ENCODE results near the gene KCTD14. TPM values are rescaled to one million over a fixed set of nuclear protein-coding genes. Genes with fewer than 3 reads are reported as not detected.

The KCTD14 gene
- total and polyA plus RNA-seq, 9 of the 15 experiments (the other 6 are each of a cell fraction or from before 2014, with no cell fraction given) = 0.04 to 0.30 (median 0.11) TPM; not detected in 2

DNA sequence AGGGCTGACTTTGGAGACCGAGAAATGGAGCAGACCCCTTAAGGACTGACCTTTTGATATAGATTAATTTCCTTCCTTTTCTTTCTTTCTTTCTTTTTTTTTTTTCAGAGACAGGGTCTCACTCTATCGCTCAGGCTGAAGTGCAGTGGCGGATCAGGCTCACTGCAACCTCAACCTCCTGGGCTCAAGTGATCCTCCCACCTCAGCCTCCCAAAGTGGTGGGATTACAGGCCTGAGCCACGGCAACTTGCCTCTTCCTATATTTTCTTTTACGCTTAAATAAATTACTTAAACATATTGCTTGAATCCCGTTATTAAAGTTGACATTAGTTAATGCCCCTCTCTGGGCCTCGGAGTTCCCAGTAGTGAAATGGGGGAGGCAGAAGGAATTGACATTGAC is 350 bp upstream of the KCTD14 start:
- FAIRE-seq (no peak), DNase-seq (ENCODE audit: extremely low read depth in 1 of 4, low spot score in 3 of 4) (no peak), ATAC-seq (no peak)
- Histone ChIP-seq H4K20me1 (replicated peaks; ENCODE audit: control insufficient read depth, insufficient read depth, low read length) (no peaks in the 10 kb centered on the region), H3K9me3 (replicated peaks; ENCODE audit: control insufficient read depth, insufficient read depth, low read depth, low read length) (no peaks in the 10 kb centered on the region; the same call in 1 of the 2 replicates), H3K4me2 (ENCODE audit: insufficient read depth, low read length) (no peak overlapping the region), H3K9me1 (ENCODE audit: control insufficient read depth, insufficient read depth, low read length) (no peaks in the 10 kb centered on the region), H3K4me1 (replicated peaks in 1 of 2; ENCODE audit: control insufficient read depth in 2 of 2, insufficient read depth in 2 of 2, low read length in 2 of 2) (peaks cover 2 to 5% of the 10 kb centered on the region in 2 experiments; a peak in 2 of 5 replicates), H3K36me3 (ENCODE audit: control insufficient read depth, insufficient read depth, low read length) (no peaks in the 10 kb centered on the region), H3K9ac (ENCODE audit: insufficient read depth in 1 of 2, low read depth in 2 of 2, low read length in 2 of 2) (0 out of 4 replicates have a peak overlapping the region, but pooled peaks of 1 of the 2 experiments have one; percentile 55), H3K4me3 (no peak overlapping the region), H3K79me2 (ENCODE audit: control insufficient read depth, insufficient read depth, low read length) (no peaks in the 10 kb centered on the region), H3K27ac (ENCODE audit: extremely low read depth, low read depth, low read length) (no peak overlapping the region), H3K27me3 (ENCODE audit: control insufficient read depth in 2 of 2, insufficient read depth in 2 of 2, low read length in 2 of 2) (no peaks in the 10 kb centered on the region), H2AFZ (ENCODE audit: low read depth, low read length) (no peak overlapping the region)
- TF ChIP-seq PHB2 (IDR thresholded peaks at IDR 0.05; ENCODE audit: low read depth) = no peak
- no peak for TF ChIP-seq ARNT (IDR thresholded peaks at IDR 0.05)
- TF ChIP-seq DIDO1 (tag; IDR thresholded peaks at IDR 0.05; ENCODE audit: low read depth) = no peak
- TF ChIP-seq, protein P1, sequence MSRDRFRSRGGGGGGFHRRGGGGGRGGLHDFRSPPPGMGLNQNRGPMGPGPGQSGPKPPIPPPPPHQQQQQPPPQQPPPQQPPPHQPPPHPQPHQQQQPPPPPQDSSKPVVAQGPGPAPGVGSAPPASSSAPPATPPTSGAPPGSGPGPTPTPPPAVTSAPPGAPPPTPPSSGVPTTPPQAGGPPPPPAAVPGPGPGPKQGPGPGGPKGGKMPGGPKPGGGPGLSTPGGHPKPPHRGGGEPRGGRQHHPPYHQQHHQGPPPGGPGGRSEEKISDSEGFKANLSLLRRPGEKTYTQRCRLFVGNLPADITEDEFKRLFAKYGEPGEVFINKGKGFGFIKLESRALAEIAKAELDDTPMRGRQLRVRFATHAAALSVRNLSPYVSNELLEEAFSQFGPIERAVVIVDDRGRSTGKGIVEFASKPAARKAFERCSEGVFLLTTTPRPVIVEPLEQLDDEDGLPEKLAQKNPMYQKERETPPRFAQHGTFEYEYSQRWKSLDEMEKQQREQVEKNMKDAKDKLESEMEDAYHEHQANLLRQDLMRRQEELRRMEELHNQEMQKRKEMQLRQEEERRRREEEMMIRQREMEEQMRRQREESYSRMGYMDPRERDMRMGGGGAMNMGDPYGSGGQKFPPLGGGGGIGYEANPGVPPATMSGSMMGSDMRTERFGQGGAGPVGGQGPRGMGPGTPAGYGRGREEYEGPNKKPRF (IDR thresholded peaks at IDR 0.05; ENCODE audit: low read depth, low read length) = no peak
- TF ChIP-seq, protein P2, sequence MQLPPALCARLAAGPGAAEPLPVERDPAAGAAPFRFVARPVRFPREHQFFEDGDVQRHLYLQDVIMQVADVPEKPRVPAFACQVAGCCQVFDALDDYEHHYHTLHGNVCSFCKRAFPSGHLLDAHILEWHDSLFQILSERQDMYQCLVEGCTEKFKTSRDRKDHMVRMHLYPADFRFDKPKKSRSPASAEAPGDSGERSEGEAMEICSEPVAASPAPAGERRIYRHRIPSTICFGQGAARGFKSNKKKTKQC (CRISPR knock-in tag; IDR thresholded peaks at IDR 0.05) = no peak
- no peak for TF ChIP-seq ZNF717 (CRISPR knock-in tag; IDR thresholded peaks at IDR 0.05)
- TF ChIP-seq JUNB (CRISPR knock-in tag; conservative IDR thresholded peaks at IDR 0.05) = no peak
- no peak for TF ChIP-seq PURB (CRISPR knock-in tag; IDR thresholded peaks at IDR 0.05; ENCODE audit: low read depth)
- no peak for TF ChIP-seq TAF15 (IDR thresholded peaks at IDR 0.05; ENCODE audit: low read depth, low read length)
- TF ChIP-seq MEF2A (IDR thresholded peaks at IDR 0.05; ENCODE audit: control insufficient read depth, low read depth, low read length) = no peak
- TF ChIP-seq CSDE1 (IDR thresholded peaks at IDR 0.05) = no peak
- no peak for TF ChIP-seq TAL1 (IDR thresholded peaks at IDR 0.05)
- no peak for TF ChIP-seq MEF2D (tag; conservative IDR thresholded peaks at IDR 0.05; ENCODE audit: low read depth)
- TF ChIP-seq, protein P3, sequence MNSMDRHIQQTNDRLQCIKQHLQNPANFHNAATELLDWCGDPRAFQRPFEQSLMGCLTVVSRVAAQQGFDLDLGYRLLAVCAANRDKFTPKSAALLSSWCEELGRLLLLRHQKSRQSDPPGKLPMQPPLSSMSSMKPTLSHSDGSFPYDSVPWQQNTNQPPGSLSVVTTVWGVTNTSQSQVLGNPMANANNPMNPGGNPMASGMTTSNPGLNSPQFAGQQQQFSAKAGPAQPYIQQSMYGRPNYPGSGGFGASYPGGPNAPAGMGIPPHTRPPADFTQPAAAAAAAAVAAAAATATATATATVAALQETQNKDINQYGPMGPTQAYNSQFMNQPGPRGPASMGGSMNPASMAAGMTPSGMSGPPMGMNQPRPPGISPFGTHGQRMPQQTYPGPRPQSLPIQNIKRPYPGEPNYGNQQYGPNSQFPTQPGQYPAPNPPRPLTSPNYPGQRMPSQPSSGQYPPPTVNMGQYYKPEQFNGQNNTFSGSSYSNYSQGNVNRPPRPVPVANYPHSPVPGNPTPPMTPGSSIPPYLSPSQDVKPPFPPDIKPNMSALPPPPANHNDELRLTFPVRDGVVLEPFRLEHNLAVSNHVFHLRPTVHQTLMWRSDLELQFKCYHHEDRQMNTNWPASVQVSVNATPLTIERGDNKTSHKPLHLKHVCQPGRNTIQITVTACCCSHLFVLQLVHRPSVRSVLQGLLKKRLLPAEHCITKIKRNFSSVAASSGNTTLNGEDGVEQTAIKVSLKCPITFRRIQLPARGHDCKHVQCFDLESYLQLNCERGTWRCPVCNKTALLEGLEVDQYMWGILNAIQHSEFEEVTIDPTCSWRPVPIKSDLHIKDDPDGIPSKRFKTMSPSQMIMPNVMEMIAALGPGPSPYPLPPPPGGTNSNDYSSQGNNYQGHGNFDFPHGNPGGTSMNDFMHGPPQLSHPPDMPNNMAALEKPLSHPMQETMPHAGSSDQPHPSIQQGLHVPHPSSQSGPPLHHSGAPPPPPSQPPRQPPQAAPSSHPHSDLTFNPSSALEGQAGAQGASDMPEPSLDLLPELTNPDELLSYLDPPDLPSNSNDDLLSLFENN (IDR thresholded peaks at IDR 0.05; ENCODE audit: low read depth in 2 of 2, low read length in 2 of 2) = no peak
- TF ChIP-seq PTRF (tag; IDR thresholded peaks at IDR 0.05) = no peak
- no peak for TF ChIP-seq STAT5A (IDR thresholded peaks at IDR 0.05; ENCODE audit: borderline replicate concordance, low read length)
- no peak for TF ChIP-seq ZC3H11A (IDR thresholded peaks at IDR 0.05; ENCODE audit: low read depth, low read length)
- CTCF ChIA-PET (ENCODE audit: low intra/inter-chr PET ratio) = no interaction called here
- POLR2A ChIA-PET = no interaction called here
- WGBS (ENCODE audit: insufficient coverage, low coverage, missing lambda C conversion rate) = 73% methylated on average over 7 of the region's 7 CpGs
- BruUV-seq (replicated peaks) = no TSS peak
- in situ Hi-C loops (cut with MboI) (no loop called here), intact Hi-C loops (cut with micrococcal nuclease) (no loop called here)
